Tibial artery (tissue), 4 donors: ENCODE data around the gene BSDC1.

Source experiments
- DNase-seq, 2 donors: peaks; one replicate each; pipeline ENCODE4 v3.0.0-alpha.2; 2019
- H3K27ac ChIP-seq, 2 donors: fragments of 200-600 bp; sonication (generic) in 1 of 2; 1 replicate in 1 of 2; 2 replicates in 1 of 2; pipeline ENCODE4 v1.5.1; 2018 to 2019; ENCODE audit warnings: mild to moderate bottlenecking in 1 of 2
- H3K27me3 ChIP-seq, 2 donors: fragments of 200-600 bp; sonication (generic) in 1 of 2; one replicate each; pipeline versions ENCODE4 v1.5.1 to v1.6.0; 2016 to 2019
- H3K36me3 ChIP-seq, 3 donors: fragments of 200-600 bp; sonication (generic) in 2 of 3; one replicate each; pipeline ENCODE4 v1.5.1; 2016 to 2019; ENCODE audit warnings: mild to moderate bottlenecking in 2 of 3
- H3K4me1 ChIP-seq, 4 donors: fragments of 200-600 bp; sonication (generic) in 2 of 4; 1 replicate in 3 of 4; 2 replicates in 1 of 4; pipeline ENCODE4 v1.5.1; 2016 to 2019
- H3K4me3 ChIP-seq, 2 donors: fragments of 200-600 bp; sonication (generic) in 1 of 2; 1 replicate in 1 of 2; 2 replicates in 1 of 2; pipeline ENCODE4 v1.5.1; 2018 to 2019; ENCODE audit warnings: mild to moderate bottlenecking in 2 of 2
- H3K9me3 ChIP-seq, 3 donors: fragments of 200-600 bp; sonication (generic) in 1 of 3; one replicate each; pipeline ENCODE4 v1.5.1; 2016 to 2019
- intact Hi-C: fragments of 100-400 bp; cut with DNase I; formaldehyde crosslinking; loops from one replicate; pipeline ENCODE4 v1.15.0; 2023; ENCODE audit warnings: low total_unique reads
- TF ChIP-seq, protein P1 (sequence below), 2 experiments: fragments of 200-600 bp in 1 of 2; fragments of 450-650 bp in 1 of 2; IDR thresholded peaks; one replicate each; pipeline ENCODE4 v1.5.1; 2017 to 2019; ENCODE audit warnings: antibody characterized with exemption in 2 of 2, mild to moderate bottlenecking in 1 of 2, moderate library complexity in 1 of 2

The BSDC1 gene

DNA sequence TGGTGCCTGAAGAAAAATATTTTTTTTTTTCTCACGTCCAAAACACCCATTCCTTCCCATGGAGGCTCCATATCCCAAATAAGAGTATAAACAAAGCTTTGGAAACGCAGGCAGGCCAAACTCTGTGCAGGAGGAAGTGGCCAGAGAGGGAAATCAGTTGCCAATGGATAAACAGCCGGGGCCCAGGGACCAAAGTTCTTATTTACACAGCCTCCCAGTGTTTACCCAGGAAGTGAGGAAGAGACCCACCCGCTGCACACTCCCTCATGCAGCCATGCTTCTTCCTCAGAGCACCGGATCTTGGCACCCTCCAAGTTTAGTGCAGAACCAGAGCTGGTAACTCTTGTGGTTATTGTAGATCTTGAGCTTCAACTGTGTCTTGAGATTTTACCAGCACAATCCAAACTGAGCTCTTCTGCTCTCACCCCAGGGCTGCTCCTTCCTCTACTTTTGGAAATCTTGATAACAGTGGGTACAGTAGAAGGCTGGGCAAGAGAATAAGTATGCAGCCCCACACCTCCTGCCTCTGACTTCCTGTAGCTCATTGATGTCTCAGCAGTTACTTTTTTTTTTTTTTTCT, 72.4 kb downstream of the BSDC1 start:
- no peak for DNase-seq
- Histone ChIP-seq H3K9me3 (no peaks in the 10 kb centered on the region), H3K4me3 (no peak overlapping the region), H3K4me1 (no peaks in the 10 kb centered on the region), H3K27me3 (no peaks in the 10 kb centered on the region), H3K27ac (no peak overlapping the region), H3K36me3 (peaks cover 40 to 88% (median 44%) of the 10 kb centered on the region in 3 donors)
- intact Hi-C loops: no loop called here
- TF ChIP-seq, protein P1, sequence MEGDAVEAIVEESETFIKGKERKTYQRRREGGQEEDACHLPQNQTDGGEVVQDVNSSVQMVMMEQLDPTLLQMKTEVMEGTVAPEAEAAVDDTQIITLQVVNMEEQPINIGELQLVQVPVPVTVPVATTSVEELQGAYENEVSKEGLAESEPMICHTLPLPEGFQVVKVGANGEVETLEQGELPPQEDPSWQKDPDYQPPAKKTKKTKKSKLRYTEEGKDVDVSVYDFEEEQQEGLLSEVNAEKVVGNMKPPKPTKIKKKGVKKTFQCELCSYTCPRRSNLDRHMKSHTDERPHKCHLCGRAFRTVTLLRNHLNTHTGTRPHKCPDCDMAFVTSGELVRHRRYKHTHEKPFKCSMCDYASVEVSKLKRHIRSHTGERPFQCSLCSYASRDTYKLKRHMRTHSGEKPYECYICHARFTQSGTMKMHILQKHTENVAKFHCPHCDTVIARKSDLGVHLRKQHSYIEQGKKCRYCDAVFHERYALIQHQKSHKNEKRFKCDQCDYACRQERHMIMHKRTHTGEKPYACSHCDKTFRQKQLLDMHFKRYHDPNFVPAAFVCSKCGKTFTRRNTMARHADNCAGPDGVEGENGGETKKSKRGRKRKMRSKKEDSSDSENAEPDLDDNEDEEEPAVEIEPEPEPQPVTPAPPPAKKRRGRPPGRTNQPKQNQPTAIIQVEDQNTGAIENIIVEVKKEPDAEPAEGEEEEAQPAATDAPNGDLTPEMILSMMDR (IDR thresholded peaks at IDR 0.05): no peak

DNA sequence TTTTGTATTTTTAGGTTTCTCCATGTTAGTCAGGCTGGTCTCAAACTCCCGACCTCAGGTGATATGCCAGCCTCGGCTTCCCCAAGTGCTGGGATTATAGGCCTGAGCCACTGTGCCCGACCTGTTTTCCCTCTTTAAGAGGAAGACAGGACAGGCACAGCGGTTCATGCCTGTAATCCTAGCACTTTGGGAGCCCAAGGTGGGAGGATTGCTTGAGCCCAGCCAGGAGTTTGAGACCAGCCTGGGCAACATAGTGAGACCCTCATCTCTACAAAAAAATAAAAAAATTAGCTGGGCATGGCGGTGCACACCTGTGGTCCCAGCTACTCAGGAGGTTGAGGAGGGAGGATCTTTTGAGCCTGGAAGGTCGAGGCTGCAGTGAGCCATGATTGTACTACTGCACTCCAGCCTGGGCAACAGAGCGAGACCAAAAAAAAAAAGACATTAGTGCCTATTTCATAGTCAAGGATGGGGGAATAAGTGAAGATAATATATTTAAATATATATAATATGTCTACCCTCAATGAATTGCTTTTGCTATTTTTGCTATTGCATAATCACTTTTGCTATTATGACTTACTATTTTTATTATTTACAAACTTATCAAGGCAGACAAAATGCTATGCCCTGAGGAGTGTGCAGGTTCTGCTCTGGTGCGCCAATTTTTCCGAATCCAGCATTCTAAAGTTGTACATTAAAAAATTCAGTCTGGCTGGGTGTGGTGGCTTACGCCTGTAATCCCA, 75.9 kb downstream of the BSDC1 start:
- H3K27me3 ChIP-seq: no peaks in the 10 kb centered on the region
- H3K9me3 ChIP-seq: no peaks in the 10 kb centered on the region
- no peak overlapping the region for H3K27ac ChIP-seq
- TF ChIP-seq, protein P1 (IDR thresholded peaks at IDR 0.05): no peak
- intact Hi-C loops: no loop called here
- no peak overlapping the region for H3K4me3 ChIP-seq
- DNase-seq: no peak
- peaks cover 16 to 64% (median 23%) of the 10 kb centered on the region in 3 donors for H3K36me3 ChIP-seq
- H3K4me1 ChIP-seq: no peaks in the 10 kb centered on the region

DNA sequence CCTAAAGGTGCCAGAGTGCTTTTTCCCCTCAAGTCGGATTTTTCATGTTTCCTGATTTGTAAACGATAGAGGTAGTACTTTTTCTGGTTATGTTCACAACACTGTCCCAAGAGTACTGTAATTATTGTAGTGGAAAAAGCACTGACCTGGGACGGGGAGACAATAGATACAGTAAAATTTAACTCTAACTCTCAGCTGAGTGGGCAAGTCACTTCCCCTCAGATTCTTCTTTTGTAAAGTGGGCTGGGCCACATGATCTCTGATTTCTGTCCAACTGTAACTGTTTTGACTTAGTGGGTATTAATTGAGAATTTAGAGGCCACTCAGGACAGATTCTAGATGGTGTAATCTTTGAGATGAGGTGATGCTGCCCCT, 77.4 kb downstream of the BSDC1 start:
- TF ChIP-seq, protein P1 (IDR thresholded peaks at IDR 0.05): no peak
- H3K4me1 ChIP-seq: no peaks in the 10 kb centered on the region
- no peaks in the 10 kb centered on the region for H3K27me3 ChIP-seq
- intact Hi-C loops: no loop called here
- peaks cover 16 to 53% (median 23%) of the 10 kb centered on the region in 3 donors for H3K36me3 ChIP-seq
- no peaks in the 10 kb centered on the region for H3K9me3 ChIP-seq
- no peak for DNase-seq
- H3K27ac ChIP-seq: no peak overlapping the region
- H3K4me3 ChIP-seq: no peak overlapping the region
